C4-2B (cell line): ENCODE results near the gene PCED1B.

Experiments
- CTCF ChIP-seq: fragments of 450-650 bp; conservative IDR thresholded peaks from 2 replicates; pipeline ENCODE4 v1.5.1; 2017; ENCODE audit warnings: mild to moderate bottlenecking
- ZFX ChIP-seq: fragments of 450-650 bp; IDR thresholded peaks from 2 replicates; pipeline ENCODE4 v1.6.1; 2017

GRCh38 chr12:47107446-47107845 lies 28.0 kb downstream of the PCED1B start:
- TF ChIP-seq CTCF (no peak), ZFX (no peak)
